HCEC 1CT (cell line): ENCODE data around the gene HMGB2.

ENCODE experiments used
- DNase-seq: peaks from one replicate; pipeline ENCODE4 v3.0.0-alpha.2; 2017

HMGB2 gene

DNA sequence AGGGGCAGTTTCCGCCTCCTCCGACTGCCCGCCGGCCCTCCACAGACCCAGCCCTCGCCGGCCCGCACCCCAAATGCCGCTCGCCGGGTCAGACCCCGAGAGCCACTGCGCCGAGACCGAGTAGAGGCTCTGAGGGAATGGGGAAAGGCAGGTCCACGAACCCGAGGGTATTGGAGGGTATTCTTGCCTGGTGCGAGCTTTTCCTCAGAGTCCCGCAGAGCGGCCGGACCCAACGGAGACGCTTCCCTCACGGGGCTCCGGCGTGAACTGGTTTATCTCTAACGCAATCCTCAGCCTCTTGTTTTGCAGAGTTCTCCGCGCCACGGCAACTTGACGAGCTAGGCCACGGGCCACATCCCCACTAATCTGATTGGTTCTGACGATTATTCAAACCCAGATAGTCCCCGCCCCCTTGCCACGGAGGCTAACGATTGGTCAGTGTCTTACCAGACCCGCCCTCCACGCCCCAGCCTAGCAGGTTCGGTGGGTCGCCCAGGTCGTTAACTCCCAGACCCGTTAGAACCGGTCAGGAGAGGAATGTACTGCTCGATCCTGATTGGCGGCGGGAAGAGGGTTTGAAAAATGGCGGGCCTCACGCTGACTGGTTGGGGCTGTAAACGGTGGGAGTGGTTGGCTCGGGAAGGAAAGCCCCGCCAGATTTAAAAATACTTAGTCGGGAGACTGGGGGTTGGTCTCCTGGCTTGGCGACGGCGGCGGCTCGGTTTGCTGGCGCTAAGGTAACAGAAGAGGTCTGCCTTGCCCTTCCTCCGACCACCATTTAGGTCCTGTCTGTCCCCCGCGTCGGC, at the start of gene HMGB2:
Gene HMGB2, minus strand, starts transcription at position 274 of the 806 bp plus-strand sequence. CDS start 709 bp downstream, outside the sequence.
- DNase-seq: peak; percentile 96

DNA sequence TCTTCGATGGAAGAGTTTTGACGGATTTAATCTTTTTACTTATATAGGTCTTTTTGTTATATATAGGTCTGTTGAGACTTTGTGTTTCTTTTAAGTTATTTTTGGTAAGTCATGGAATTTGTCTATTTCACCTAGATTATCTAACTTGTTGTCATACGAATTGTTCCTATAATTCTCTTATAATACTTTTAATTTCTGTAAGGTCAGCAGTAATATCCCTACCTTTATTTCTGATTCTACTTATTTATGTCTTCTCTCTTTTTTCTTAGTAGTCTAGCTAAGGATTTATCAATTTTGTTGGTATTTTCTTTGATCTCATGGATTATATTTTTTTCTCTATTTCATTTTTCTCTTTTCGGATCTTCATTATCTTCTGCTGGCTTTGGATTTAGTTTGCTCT, 48.2 kb upstream of the HMGB2 start:
- no peak for DNase-seq

DNA sequence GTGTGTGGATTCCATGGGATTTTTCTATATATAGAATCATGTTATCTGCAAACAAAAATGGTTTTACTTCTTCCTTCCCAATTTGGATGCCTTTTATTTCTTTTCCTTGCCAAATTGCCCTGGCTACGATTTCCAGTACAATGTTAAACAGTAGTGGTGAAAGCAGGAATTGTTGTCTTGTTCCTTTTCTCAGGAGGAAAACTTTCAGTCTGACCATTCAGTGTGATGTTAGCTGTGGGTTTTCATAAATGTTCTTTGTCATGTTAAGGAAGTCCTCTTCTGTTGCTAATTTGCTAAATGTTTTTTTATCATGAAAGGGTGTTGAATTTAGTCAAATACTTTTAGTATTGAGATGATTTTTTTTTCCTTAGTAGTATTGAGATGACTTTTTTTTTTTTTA, 47.5 kb upstream of the HMGB2 start:
- DNase-seq: no peak

DNA sequence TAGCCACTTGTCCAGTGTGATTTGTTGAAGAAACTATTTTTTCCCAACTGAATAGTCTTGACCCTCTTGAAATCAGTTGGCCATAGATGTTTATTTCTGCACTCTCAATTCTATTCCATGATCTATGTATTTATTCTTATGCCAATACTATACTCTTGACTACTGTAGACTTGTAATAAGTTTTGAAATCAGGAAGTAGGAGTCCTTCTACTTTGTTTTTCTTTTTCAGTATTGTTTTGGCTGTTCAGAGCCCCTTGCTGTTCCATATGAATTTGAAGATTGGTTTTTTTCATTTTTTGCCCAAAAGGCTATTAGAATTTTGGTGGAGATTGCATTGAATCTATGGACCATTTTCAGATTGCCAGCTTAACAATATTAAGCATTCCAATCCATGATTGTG, 46.8 kb upstream of the HMGB2 start:
- no peak for DNase-seq

DNA sequence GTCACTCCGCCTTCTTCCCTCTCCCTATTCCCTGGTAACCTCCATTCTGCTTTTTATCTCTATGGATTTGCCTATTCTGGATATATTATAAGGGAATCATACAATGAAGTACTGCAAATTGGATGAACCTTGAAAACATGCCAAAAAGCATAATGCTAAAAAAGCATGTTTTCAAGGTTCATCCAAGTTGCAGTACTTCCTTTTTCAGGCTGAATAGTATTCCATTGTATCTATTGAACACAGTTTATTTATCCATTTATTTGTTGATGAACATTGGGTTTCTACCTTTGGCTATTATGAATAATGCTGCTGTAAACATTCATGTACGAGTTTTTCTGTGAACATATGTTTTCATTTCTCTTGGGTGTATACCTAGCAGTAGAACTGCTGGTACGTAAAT, 45.8 kb upstream of the HMGB2 start:
- DNase-seq: no peak

DNA sequence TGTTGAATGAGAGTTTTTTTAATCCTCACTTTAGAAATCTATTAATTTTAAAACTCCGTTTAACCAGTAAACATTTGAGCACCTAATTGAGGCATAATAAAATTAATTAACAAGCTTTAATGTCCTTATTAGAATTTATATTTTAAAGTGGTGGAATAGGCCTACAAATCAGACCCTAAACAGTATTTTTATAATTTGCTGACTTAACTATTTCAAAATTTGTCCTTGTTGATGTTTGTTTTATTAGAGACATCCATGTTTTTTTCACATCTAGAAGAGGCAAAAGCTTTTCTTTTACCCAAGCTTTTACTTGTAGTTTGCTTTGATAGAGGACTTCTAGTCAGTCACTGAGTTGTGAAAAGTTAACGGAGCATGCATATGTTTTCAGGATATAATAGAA, 40.4 kb upstream of the HMGB2 start:
- no peak for DNase-seq

DNA sequence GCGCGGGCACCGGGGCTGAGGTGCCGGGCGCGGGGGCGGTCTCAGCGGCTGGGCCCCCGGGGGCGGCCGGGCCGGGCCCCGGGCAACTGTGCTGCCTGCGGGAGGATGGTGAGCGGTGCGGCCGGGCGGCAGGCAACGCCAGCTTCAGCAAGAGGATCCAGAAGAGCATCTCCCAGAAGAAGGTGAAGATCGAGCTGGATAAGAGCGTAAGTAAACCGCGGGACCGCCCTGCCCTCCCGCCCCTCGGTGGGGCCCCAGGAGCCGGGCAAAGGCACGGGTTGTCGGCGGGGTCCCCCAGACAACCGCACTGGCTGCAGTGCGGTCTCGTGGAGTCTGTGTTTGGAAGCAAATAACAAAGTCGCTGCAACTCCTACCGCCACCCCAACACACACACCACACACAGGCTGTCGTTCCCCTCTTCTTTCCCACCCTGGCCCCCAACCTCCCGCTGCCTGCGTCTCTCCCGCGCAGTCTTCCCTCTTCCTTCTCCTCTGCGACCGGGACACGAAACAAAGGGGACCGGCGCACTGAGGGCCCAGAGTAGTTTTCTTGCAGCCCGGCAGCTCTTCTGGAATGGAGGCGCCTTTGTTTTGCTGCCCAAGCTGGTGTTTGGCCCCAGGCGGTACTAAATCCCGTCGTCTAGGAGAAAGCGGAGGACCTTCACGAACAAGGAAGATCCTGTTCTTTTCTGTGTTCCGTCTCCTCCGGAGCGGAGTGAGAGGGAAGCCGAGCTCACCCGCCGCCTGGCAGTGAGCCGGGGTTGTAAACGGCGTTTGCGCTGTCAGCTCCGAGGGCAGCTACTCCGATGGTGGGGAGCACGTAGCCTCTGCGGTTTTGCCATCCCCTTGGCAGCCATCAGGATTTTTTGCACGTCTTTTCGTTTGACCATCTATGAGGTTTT, 37.4 kb upstream of the HMGB2 start:
- peak; percentile 56 for DNase-seq

DNA sequence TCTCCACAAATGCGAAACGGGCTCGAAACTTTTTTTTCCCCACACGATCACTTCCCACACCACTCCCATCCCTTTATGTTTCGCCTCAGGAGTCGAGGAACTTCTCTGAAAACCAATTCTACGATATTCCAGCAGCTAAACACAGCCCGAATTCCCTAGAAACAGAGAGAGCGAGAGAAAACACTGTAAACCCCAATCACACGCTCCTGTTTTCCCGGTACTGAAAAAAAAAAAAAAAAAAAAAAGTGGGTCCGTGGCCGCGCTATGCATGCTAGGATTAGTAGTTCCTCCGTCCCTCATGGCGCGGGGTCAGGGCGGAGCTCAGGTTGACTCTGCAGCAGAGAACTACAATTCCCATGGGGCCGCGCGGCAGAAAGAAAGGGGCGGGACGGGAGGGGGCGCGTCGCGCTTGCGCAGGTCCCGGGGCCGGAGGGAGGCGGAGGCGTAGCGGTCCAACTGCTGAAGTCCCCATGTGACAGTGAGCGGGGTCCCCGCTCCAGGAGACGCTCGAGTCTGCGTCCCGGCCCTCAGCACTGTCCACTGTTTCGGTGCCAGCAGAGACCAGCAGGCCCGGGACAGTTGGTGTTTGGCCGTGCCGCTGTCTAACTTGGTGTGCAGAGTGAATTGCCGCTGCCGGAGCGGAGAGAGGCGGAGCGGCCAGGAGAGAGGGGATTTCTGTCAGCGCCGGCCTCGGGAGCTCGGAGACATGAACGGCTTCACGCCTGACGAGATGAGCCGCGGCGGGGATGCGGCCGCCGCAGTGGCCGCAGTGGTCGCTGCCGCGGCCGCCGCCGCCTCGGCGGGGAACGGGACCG, 36.5 kb upstream of the HMGB2 start, which contains the start of gene SAP30:
Gene SAP30, plus strand, starts transcription at position 478 of the 815 bp plus-strand sequence. Its CDS starts 229 bp downstream, at position 707.
- peak; percentile 91 for DNase-seq

DNA sequence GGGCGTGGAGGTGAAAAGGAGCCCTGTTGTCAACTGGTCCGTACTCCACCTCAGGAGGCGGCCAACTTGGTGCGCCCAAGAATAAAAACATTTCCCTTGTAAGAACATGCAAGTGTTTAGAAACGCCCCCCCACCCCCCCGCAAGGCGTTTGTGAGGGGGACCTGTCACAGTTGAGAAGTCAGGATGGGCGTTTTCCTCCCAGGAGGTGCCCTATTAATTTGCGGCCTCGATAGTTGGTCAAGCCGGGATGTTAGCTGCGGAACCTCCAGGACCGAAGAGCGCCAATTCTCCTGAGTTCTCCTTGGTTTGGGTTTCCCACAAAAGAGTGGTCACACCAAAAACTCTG, 35.9 kb upstream of the HMGB2 start:
- DNase-seq: no peak

DNA sequence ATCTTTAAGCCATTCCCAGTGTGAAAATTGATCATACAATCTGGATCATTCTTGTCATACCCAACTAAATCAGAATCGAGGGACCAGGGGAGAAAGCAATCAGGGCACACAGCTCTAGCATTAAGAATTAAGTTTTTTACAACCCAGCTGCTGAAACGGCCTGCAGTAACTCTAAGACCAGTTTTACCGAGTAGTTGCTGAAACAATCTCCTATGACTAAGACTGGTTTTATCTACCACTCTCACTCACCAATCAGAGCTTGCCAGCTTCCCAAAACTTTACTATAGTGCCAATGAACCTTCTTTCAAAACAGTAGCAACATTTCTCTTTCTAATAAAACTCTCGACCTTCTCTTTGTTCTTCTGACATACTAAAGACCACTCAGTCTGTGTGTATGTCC, 33.8 kb upstream of the HMGB2 start:
- DNase-seq: peak; percentile 34

DNA sequence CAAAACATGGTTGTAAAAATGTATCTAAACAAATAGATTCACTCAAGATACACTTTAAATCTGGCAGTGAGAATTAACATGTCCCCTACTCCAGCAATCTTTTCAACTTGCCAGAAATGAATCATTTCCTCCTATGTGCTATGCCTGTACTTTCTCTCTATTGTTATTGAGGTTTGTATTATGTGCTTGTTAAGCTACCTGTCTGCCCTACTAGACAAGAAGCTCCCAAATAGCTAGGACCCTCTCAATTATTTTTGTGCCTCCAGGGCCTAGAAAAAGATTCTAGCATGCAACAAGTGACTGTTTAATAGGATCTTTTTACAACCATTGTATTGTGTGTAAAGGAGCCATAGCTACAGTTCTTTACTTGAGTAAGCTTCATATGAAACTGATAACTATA, 33.1 kb upstream of the HMGB2 start:
- DNase-seq: peak; percentile 3

DNA sequence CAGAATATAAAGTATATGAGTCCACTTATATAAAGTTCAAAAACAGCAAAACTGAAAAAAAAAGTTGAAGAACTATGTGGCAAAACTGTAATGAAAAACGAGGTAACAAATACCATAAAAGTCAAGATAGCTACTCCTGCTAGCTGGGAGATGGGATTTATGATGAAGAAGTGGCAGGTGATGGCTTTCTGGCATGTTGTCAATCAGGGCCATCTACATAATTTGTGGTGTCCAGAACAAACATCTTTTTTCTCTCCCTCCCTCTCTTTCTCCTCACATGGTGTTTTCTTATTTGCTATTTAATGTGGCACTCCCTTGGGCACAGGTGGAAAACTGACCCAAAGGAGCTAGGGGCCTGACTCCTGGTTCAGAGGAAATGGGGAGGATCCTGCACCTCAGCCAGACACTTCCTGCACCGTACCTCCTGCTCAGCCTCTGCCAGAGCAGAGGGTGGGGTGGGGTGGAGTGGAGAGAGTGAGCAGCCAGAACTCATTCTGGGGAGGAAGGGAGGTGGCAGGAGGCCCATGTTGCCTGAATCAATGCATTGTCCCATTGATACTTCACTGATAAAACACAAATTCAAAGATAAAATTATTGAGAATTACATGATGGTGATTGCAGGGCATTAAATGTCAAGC, 31.3 kb upstream of the HMGB2 start:
- DNase-seq: no peak

DNA sequence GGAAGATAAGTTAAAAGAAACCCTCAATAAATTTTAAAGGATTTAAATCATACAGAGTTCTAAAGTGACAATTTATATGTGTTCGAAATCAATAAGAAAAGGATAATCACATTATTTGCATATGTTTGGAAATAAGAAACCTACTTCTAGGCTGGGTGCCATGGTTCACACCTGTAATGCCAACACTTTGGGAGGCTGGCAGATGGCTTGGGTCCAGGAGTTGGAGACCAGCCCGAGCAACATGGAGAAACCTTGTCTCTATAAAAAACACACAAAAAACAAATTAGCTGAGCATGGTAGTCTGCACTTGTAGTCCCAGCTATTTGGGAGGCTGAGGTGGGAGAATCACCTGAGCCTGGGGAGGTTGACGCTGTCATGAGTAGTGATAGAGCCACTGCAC, 28.5 kb upstream of the HMGB2 start:
- DNase-seq: no peak

DNA sequence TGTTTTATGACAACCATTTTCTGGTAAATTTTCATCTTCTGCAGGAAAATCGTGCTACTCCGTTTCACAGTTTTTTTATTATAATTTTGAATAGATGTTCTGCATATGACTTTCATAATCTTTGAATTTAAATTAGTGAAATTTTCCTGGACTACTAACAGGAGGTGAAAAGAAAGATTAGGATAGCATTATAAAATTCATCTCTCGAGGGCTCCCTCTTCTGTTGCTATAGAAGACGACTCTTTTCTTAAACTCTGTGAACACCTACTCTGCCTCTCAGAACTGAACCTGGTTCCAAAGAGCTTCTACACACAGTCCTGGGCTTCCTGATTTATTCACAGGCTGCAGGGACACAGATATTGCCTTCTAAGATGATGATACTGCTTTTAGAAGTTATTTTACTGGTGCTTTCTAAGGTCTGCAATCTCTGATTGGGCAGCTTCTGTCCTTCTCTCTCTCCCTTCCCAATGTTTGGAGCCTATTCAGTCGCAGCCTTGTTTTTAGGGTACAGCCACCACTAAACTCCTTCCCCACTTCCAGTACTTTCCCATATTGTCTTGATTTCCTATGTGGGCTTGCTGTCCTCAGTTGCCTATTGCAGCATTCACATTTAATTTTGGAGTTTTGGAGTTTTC, 26.5 kb upstream of the HMGB2 start:
- DNase-seq: peak; percentile 14

DNA sequence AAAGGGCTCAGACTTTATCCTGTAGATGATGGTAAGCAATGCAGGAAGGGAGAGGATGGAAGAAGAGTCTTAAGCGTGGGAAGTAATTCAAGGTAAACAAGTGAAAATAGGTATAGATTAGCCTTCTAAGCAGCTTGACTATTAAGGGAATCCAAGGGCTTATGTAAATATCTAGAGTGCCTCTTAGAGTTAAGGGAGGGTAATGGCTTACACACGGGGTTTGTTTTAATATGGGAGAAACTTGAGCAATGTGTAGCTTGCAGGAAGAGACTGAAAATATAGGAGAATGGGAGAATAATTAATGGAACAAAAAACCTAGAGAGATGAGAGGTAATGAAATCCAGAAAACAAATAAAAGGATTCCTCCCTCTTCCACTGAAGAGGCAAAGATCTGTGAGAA, 23.8 kb upstream of the HMGB2 start:
- DNase-seq: no peak

DNA sequence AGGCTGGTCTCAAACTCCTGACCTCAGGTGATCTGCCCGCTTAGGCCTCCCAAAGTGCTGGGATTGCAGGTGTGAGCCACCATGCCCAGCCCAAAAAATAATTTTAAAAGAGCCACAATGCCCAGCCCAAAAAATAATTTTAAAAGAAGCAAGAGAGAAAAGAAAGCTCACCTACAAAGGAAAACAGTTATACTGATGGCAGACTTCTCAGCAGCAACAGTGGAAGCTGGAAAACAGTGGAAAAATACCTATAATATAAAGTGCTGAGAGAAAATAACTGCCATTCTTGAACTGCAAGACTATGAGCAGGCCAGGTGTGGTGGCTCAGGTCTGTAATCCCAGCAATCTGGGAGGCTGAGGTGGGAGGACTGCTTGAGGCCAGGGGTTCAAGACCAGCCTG, 13.3 kb upstream of the HMGB2 start:
- no peak for DNase-seq

DNA sequence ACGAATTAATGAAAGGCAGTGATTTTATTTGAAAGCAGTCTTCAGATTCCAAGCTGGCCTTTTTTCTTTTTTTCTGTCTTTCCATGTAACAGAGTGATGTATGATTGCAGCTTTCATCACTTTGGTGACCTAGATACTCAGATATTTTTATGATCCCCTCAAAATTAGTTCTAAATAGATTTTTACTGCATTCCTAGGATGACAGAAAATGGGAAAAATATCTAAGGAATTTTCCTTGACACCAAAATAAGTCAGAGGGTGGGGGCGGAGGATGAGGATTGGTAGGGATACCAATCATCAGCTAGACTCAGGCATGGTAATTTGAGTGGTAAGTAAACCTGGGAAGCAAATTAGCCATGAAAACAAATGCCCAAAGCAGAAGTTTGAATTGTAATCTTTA, 11.9 kb upstream of the HMGB2 start:
- peak; percentile 65 for DNase-seq

DNA sequence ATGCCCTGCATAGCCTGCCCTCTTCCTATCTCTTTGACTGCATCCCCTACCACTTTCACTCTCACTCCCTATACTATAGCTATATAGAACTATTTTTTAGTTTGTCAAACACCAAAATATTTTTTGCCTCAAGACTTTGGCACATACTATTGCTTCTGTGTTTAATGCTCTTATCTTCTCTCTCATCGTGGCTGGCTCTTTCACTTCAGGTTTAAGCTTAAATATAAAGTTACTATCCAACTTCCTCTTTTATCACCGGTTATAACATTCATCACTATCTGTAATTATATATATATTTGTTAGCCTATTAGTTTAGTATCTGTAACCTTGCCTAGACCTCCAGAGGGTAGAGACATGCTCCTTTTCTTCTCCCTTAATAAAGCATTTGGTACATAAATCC, 11.5 kb upstream of the HMGB2 start:
- no peak for DNase-seq

DNA sequence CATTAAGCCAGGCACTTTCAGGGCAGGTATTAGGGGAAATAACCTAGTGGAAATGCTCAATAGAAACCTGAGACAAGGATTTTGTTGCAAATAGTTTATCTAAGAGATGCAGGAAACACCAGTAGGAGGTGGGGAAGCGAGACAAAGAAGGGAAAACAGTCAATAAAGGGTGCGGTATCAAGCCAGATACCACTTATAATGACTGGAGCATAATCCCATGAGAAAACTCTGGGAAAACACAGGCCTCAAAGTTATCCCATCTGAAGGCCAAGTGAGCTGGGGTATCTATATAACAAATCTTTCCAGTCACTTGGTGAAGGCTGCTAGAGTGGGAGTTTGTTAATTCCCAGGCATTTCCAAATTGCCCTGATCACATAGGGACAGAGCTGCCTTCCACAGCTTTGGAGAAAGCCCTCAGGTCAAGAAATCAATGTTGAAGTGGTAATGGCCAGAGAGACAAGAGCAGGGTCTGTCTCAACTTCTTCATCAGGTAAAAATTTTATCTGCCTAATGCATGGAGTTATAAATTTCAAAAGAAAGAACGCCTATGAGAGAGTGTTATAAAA, 9.8 kb upstream of the HMGB2 start:
- no peak for DNase-seq

DNA sequence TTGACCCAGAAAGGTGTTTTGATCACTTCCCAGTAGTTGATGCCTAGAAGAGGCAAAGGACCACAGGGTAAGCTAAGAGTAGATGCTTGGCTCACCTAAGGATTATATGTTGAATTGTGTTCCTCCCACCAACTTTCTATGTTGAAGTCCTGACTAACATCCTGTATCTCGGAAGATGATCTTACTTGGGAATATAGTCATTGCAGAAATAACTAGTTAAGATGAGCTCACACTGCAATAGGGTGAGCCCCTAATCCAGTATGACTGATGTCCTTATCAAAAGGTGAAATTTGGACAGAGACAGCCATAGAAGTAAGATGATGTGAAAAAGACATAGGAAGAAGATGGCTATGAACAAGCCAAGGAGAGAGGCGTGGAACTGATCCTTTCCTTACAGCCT, 3.3 kb upstream of the HMGB2 start:
- no peak for DNase-seq

DNA sequence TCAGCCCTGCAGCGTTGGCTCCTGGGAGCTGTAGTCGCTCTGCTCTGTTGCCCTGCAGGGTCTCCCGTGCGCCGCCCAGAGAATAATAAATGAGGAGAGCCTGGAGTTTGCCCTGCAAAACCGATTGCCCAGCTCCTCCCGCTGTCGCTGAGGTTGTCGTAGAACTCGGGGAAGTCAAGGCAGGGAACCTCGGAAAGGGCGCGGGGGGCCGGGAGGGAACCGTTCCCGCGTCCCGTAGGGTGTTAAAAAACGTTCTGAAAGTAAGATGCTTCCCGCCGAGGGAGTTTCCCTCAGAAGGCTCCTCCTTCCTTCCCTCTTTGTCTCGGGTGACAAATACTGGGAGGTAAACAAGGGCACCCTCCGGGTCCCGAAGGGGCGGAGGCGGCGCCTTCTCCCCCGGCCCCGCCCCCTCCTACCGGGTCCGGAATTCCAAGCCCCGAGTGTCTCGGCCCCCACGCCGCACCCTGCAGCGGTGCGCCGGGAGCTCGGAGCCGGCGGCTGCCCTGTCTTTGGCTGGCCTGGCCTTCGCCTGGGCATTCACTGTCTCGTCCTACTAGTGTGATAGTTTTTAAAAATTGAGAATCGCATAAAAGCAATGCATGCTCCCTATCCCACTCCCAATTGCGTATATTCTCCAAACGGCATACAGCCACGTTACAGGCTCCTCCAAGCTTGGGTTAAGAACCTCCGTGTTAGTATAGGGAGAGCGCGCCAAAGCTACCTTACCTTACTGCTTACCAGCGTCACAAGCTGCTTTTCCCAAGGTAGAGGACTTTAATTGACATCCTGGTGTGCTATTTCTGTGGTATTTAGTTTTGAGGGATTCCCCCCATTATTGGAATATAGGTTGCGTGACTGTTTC, 964 bp upstream of the HMGB2 start:
- DNase-seq: peak; percentile 73
